22Rv1 (cell line): ENCODE data around the gene TATDN2.

Experiments used
- ZFX ChIP-seq: fragments of 450-650 bp; IDR thresholded peaks from 2 replicates; pipeline ENCODE4 v1.6.1; 2017; ENCODE audit warnings: antibody characterized with exemption, borderline replicate concordance
- TF ChIP-seq, protein P1 (sequence below): fragments of 450-650 bp; IDR thresholded peaks from 2 replicates; pipeline ENCODE4 v1.5.1; 2017; ENCODE audit warnings: mild to moderate bottlenecking

DNA sequence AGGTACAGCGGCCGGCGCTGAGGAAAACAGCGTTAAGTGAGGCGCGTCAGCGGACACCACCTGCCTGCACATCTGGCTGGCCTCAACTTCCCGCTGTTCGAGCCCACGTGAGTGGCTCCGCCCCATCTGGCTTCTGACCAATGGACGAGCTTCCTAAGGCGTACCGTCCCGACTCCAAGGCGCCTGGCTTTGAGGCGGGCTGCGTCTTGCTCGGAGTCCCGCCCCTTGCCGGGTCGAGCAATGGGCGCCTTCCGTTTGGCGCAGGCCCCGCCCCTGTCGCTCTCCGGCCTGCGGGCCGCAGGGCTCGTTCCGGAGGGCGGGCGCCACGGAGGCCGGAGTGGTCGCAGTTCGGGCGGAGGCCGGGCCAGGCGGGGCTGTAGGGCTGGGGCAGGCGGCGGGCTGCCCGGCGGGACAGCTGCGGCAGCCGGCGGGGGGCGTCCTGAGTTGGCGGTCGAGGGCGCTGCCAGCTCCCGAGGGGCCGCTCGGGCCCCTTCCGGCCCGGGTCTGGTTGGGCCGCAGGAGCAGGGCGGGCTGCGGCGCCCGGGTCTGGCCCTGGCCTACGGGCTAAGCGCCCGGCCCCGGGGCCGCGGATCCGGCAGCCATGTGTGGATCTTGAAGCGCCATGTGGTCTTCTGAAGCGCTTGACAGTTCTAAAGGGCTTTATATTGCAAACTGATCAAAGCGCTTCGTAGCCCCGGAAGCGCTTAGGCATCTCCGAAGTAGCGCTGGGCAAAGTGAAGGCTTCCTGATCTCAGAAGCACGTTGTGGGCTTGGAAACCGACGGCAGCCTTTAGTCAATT, at the start of gene TATDN2:
- TF ChIP-seq, protein P1, sequence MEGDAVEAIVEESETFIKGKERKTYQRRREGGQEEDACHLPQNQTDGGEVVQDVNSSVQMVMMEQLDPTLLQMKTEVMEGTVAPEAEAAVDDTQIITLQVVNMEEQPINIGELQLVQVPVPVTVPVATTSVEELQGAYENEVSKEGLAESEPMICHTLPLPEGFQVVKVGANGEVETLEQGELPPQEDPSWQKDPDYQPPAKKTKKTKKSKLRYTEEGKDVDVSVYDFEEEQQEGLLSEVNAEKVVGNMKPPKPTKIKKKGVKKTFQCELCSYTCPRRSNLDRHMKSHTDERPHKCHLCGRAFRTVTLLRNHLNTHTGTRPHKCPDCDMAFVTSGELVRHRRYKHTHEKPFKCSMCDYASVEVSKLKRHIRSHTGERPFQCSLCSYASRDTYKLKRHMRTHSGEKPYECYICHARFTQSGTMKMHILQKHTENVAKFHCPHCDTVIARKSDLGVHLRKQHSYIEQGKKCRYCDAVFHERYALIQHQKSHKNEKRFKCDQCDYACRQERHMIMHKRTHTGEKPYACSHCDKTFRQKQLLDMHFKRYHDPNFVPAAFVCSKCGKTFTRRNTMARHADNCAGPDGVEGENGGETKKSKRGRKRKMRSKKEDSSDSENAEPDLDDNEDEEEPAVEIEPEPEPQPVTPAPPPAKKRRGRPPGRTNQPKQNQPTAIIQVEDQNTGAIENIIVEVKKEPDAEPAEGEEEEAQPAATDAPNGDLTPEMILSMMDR: no peak
- TF ChIP-seq ZFX: peak; percentile 59; the same call in 1 of the 2 replicates
